AG09319 (cell line): Measurements from ENCODE around the gene PLN.

Experiments
- DNase-seq: peaks from one replicate; pipeline ENCODE4 v3.0.0-alpha.2; 2010; ENCODE audit warnings: low read depth; ENCODE audit errors: extremely low read depth
- CTCF ChIP-seq: IDR thresholded peaks from 2 replicates; pipeline ENCODE4 v1.5.1; 2011; ENCODE audit warnings: low read depth, mild to moderate bottlenecking, inconsistent platforms, low read length, moderate library complexity

The PLN gene

GRCh38 chr6:118565311-118565960 lies 17.3 kb downstream of the PLN start:
- peak; percentile 13 for TF ChIP-seq CTCF

GRCh38 chr6:118567974-118568373 lies 19.9 kb downstream of the PLN start:
- DNase-seq: no peak
- TF ChIP-seq CTCF: no peak

More at GRCh38 chr6:118565311-118565960, 17.3 kb downstream of the PLN start:
- DNase-seq: no peak

DNA sequence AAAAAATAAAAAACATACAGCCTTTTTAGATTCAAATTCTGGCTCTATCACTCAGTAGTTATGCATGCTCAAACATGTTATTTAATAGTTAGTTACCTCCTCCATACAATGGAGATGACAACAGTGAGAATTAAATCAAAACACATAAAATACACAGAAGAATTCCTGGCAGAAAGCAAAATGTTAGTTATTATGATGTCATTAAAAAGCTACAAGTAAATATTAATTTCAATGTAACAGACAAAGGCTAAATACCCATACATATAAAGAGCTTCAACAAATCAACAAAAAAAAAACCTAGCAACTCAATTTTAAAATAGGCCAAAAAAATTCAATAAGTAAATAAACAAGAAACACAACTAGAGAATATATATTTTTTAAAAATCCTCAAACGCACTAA lies 21.4 kb downstream of the PLN start:
- TF ChIP-seq CTCF: no peak
- no peak for DNase-seq

DNA sequence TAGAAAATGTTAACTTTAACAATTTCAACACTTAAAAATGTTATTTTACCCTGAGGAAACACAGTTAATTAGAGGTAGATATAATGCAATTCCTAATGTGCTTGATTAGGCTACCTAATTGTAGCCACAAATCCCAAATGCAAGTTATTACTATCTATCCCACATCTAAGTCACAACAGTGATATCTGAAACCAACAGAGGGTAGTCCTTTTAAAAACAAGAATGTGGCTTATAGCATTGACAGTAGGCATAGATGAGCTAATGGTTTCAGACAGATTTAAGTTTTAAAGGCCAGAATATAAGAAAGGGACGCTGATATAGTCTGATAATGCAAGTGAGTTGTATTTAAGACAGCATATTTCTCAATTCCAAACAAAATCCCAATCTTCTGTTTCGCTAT lies 23.0 kb downstream of the PLN start:
- DNase-seq: no peak
- TF ChIP-seq CTCF: no peak

DNA sequence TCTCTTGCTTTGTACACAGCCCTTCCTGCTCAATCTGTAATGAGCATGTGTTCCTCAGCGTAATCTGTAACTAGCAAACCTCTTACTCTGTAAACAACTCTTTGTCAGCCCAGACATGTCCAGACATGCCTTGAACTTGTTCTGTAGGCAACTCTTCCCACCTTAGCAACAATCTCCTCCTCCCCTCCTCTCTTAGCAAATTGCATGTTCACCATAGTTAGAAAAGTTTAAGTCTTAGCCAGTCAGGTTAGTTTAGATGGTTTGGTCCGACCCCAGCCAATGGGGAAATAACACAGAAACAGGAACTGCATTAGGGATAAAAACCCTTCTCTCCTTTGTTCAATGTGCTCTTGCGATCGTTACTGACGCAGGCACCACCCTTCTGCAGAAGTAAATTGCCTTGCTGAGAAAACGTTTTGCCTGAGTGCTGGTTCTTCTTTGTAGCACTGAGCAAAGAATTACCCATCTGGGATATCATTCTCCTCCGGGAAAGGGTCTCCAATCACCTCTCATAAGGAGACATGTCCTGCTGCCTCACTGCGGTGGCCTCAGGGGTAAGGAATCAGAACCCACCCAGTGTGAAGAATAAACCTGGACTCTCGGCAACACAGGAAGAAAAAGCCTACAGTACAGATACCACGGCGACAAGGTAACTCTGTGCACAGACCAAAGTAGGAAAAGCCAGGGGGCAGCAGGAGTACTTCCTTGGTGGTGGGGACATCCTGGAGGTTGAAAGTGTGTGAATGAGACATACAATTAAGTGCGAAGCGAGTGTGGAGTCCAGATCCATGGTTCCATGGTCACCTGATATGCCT lies 26.2 kb downstream of the PLN start:
- no peak for TF ChIP-seq CTCF
- no peak for DNase-seq

GRCh38 chr6:118577972-118578371 lies 29.9 kb downstream of the PLN start:
- no peak for TF ChIP-seq CTCF
- DNase-seq: no peak

DNA sequence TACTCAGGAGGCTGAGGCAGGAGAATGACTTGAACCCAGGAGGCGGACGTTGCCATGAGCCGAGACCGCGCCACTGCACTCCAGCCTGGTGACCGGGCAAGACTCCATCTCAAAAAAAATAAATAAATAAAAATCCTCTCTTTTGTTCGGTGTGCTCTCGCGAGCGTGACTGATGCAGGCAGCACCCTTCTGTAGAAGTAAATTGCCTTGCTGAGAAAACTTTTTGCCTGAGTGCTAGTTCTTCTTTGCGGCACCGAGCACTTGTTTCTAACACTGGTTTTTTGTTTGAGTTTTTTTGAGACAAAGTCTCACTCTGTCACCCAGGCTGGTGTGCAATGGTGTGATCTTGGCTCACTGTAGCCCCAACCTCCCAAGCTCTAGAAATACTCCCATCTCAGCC lies 30.5 kb downstream of the PLN start:
- no peak for TF ChIP-seq CTCF
- no peak for DNase-seq
